GM12875 (cell line): ENCODE measurements around the gene PIGH.

Experiments used
- H3K4me3 ChIP-seq: one replicate; pipeline ENCODE4 v1.5.1; 2011; ENCODE audit warnings: low read depth, low read length, control low read depth
- TF ChIP-seq, protein P1 (sequence below): IDR thresholded peaks from 2 replicates; pipeline ENCODE4 v1.5.1; 2011; ENCODE audit warnings: low read depth, mild to moderate bottlenecking, control low read depth, inconsistent platforms, low read length, moderate library complexity, borderline replicate concordance; ENCODE audit not compliant: insufficient read depth

The PIGH gene

DNA sequence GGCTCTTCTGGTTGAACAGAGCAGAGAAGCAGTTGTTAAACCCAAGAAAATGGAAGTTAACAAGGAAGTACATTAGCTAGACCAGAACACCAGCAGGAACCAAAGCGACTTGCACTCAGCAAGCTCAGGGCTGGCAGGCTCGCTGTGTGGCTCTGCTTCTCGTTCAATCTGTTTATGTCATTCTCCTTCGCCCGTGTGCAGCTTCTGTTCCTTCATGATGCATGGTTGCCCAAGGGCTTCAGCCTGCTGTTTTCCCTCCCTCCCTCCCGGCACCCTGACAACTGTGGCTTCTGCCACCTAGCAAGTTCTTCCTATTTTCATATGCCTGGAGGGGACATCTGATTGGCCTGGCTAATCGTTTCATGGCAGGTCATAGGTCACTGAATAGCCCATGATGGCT, 25.3 kb downstream of the PIGH start:
- no peak overlapping the region for H3K4me3 ChIP-seq
- TF ChIP-seq, protein P1, sequence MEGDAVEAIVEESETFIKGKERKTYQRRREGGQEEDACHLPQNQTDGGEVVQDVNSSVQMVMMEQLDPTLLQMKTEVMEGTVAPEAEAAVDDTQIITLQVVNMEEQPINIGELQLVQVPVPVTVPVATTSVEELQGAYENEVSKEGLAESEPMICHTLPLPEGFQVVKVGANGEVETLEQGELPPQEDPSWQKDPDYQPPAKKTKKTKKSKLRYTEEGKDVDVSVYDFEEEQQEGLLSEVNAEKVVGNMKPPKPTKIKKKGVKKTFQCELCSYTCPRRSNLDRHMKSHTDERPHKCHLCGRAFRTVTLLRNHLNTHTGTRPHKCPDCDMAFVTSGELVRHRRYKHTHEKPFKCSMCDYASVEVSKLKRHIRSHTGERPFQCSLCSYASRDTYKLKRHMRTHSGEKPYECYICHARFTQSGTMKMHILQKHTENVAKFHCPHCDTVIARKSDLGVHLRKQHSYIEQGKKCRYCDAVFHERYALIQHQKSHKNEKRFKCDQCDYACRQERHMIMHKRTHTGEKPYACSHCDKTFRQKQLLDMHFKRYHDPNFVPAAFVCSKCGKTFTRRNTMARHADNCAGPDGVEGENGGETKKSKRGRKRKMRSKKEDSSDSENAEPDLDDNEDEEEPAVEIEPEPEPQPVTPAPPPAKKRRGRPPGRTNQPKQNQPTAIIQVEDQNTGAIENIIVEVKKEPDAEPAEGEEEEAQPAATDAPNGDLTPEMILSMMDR: no peak

DNA sequence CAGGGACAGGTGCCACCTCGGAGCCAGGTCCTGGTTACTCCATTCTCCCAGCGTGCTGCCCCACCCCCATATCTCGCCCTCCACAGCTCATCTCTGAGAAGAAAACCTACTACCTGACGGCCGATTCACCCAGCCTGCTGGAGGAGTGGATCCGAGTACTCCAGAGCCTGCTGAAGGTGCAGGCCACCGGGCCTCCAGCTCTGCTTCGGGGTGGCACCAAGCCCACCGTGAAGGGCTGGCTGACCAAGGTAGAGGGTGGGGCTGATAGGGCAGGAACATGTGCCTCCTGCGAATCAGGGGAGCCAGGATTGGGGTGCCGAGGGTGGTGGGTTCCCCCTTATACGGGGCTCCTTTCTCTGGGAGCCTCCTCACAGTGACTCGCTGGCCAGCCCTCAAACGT, 25.9 kb downstream of the PIGH start:
- no peak overlapping the region for H3K4me3 ChIP-seq
- TF ChIP-seq, protein P1: no peak

DNA sequence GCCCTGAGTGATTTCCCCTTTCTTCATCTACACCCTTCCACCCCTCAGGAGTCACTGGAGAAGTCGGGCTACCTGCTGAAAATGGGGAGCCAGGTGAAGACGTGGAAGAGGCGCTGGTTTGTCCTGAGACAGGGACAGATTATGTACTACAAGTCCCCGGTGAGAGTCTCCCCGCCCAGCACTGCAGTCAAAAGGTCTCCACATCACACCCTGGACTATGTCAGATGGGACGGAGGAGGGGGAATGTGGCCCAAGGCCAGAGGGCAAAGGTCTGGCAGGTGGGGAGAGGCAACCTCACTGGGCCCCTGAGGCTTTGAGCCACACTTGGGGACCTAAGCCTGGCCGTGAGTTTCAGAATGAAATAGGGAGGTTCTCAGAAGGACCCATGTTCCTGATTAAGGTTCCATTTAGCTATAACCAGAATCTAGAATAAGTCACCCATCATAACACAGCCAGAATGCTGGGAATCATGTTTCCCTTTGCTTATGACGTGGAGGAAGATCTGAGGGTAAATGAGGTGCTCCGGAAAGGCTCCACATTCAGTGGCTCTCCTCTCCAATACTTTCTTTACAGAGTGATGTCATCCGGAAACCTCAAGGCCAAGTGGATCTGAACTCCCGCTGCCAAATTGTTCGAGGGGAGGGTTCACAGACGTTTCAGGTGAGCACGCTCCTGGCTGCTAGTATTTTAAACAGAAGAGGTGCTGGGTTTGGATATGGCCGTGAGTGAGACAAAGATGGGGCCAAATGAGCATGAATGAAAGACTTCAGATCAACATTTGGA, 26.6 kb downstream of the PIGH start:
- TF ChIP-seq, protein P1: no peak
- H3K4me3 ChIP-seq: no peak overlapping the region

DNA sequence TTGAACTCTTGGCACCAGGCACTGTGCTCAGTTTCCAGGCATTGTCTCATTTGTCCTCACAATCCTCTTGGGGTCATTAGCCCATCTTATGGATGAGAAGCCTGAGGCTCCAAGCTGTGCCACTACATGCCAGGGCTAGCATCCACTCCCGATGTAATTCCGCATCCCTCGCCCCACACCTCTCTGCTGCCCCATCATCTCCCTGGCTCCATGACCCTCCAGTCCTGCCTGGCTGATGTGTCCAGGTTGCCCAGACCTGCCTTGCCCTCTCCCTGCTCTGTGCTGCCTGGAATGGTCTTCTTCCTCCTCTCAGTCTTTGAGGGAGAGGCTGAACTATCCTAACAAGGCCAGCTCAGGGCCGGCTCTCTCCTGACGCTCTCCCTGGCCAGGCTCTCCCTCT, 27.5 kb downstream of the PIGH start:
- H3K4me3 ChIP-seq: no peak overlapping the region
- TF ChIP-seq, protein P1: no peak

DNA sequence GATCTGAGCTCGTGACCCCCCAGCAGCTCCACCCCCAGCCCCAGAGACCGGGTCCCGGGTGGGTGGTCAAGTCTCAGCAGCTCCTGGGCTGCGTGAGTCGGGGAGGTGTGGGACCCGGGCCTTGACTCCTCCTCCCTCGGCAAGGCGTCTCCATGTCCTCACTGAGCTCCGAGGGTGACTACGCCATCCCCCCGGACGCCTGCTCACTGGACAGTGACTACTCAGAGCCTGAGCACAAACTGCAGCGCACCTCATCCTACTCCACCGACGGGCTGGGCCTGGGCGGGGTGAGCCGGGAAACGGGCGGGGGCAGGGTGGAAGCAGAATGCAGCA, 28.1 kb downstream of the PIGH start:
- TF ChIP-seq, protein P1: no peak

GRCh38 chr14:67571275-67571990, 28.6 kb downstream of the PIGH start:
- TF ChIP-seq, protein P1: peak; percentile 93
- H3K4me3 ChIP-seq: no peak overlapping the region

More for the DNA sequence above, 28.1 kb downstream of the PIGH start:
- no peak overlapping the region for H3K4me3 ChIP-seq

DNA sequence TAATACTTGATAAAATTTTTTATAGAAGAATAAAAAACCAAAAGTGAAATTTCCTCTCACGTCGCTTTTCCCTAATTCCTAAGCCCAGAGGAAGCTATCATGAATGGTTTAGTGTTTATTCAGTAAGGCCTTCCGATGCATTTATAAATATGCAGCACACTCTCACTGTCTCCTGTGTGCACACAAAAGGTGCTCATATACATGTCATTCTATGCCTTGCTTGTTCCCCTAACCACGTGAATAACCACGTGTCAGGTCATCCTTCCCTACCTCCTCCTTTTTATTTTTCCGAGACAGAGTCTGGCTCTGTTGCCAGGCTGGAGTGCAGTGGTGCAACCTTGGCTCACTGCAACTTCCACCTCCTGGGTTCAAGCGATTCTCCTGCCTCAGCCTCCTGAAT, 29.6 kb downstream of the PIGH start:
- no peak overlapping the region for H3K4me3 ChIP-seq
- TF ChIP-seq, protein P1: no peak
